HEK293T (cell line): ENCODE results near the gene FAM240B.

Source experiments
- CTCF ChIA-PET: fragments of 350-600 bp; formaldehyde crosslinking; extraction: SDS; loops from one replicate; lab custom pipeline; 2021; ENCODE audit warnings: antibody characterized with exemption, inconsistent platforms; lab: Yijun Ruan, JAX
- POLR2A ChIA-PET: fragments of 350-600 bp; formaldehyde crosslinking; extraction: SDS; loops from one replicate; lab custom pipeline; 2020; ENCODE audit warnings: antibody characterized with exemption, inconsistent platforms; lab: Yijun Ruan, JAX
- DNase-seq: peaks from one replicate; pipeline ENCODE4 v3.0.0; 2012; ENCODE audit warnings: mixed read lengths; ENCODE audit errors: extremely low spot score
- ARNT ChIP-seq: fragments of 450-650 bp; IDR thresholded peaks from 2 replicates; pipeline ENCODE4 v1.6.1; 2017; ENCODE audit warnings: mild to moderate bottlenecking
- BHLHE40 ChIP-seq: fragments of 450-650 bp; IDR thresholded peaks from 2 replicates; pipeline ENCODE4 v1.6.1; 2016; ENCODE audit warnings: mild to moderate bottlenecking, moderate library complexity, borderline replicate concordance
- CTBP1 ChIP-seq: fragments of 450-650 bp; IDR thresholded peaks from 2 replicates; pipeline ENCODE4 v1.6.1; 2016; ENCODE audit warnings: borderline replicate concordance
- ELF4 ChIP-seq: fragments of 450-650 bp; IDR thresholded peaks from 2 replicates; pipeline ENCODE4 v1.6.1; 2017; ENCODE audit warnings: antibody characterized with exemption
- FOXA1 ChIP-seq: fragments of 450-650 bp; IDR thresholded peaks from 2 replicates; pipeline ENCODE4 v1.6.1; 2016; ENCODE audit warnings: mild to moderate bottlenecking
- FOXK2 ChIP-seq: fragments of 450-650 bp; IDR thresholded peaks from 2 replicates; pipeline ENCODE4 v1.6.1; 2016; ENCODE audit warnings: mild to moderate bottlenecking
- FOXM1 ChIP-seq: fragments of 450-650 bp; IDR thresholded peaks from 2 replicates; pipeline ENCODE4 v1.6.1; 2017; ENCODE audit warnings: mild to moderate bottlenecking, borderline replicate concordance
- HDGF ChIP-seq: fragments of 450-650 bp; IDR thresholded peaks from 2 replicates; pipeline ENCODE4 v1.6.1; 2017; ENCODE audit warnings: antibody characterized with exemption, borderline replicate concordance
- L3MBTL2 ChIP-seq: fragments of 450-650 bp; conservative IDR thresholded peaks from 2 replicates; pipeline ENCODE4 v1.6.1; 2016; ENCODE audit warnings: mild to moderate bottlenecking
- LEF1 ChIP-seq: fragments of 450-650 bp; IDR thresholded peaks from 2 replicates; pipeline ENCODE4 v1.6.1; 2017; ENCODE audit warnings: mild to moderate bottlenecking, borderline replicate concordance
- NFRKB ChIP-seq: fragments of 450-650 bp; IDR thresholded peaks from 2 replicates; pipeline ENCODE4 v1.6.1; 2016; ENCODE audit warnings: mild to moderate bottlenecking, moderate library complexity
- SP1 ChIP-seq: fragments of 450-650 bp; IDR thresholded peaks from 2 replicates; pipeline ENCODE4 v1.6.1; 2017
- SUZ12 ChIP-seq: fragments of 450-650 bp; IDR thresholded peaks from 2 replicates; pipeline ENCODE4 v1.6.1; 2016; ENCODE audit warnings: mild to moderate bottlenecking
- TARDBP ChIP-seq: fragments of 450-650 bp; IDR thresholded peaks from 2 replicates; pipeline ENCODE4 v1.6.1; 2016
- ZNF384 ChIP-seq: fragments of 450-650 bp; IDR thresholded peaks from 2 replicates; pipeline ENCODE4 v1.6.1; 2016
- TF ChIP-seq, protein P1 (sequence below): fragments of 450-650 bp; IDR thresholded peaks from 2 replicates; pipeline ENCODE4 v1.6.1; 2016

The FAM240B gene

DNA sequence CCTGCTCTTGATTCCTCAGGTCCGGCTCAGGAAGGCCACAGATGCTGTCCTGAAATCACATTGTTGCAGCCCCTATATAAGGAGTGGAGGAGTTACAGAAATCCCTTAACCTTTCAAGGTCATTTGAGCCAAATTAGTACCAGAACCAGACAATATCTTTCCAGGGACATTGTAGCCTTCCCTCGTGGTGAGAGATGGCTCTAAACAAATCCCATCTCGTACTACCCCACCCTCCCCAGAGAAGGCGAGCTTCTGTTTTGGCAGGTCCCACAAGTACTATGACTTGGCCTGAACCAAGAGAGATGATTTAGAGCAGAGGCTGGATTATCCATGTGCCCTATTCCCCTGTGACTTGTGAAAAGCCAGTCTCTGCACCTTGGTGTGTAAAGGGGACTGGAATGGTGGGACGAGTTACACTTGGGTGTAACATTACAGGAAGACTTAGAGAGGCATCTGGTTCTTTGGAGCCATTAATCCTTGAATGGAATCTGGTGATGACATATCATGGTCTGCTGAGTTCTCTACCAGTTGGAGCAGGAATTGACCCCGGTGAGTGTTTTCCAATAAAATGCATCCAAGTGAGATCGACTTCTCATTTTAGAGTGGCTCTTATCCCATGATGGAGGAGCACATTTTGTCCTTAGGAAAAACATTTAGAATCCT is at the start of gene FAM240B:
Gene FAM240B (minus strand): TSS at position 51 of the 663 bp plus-strand sequence. CDS start 16,134 bp downstream, outside the sequence.
- TF ChIP-seq TARDBP (no peak), CTBP1 (no peak), LEF1 (no peak), HDGF (no peak), ZNF384 (no peak), BHLHE40 (no peak), FOXK2 (no peak), NFRKB (no peak), ARNT (no peak), L3MBTL2 (no peak), SP1 (no peak), SUZ12 (no peak), ELF4 (no peak), FOXA1 (no peak), FOXM1 (no peak)
- TF ChIP-seq, protein P1, sequence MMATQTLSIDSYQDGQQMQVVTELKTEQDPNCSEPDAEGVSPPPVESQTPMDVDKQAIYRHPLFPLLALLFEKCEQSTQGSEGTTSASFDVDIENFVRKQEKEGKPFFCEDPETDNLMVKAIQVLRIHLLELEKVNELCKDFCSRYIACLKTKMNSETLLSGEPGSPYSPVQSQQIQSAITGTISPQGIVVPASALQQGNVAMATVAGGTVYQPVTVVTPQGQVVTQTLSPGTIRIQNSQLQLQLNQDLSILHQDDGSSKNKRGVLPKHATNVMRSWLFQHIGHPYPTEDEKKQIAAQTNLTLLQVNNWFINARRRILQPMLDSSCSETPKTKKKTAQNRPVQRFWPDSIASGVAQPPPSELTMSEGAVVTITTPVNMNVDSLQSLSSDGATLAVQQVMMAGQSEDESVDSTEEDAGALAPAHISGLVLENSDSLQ: no peak
- DNase-seq: no peak
- ChIA-PET POLR2A (no interaction called here), CTCF (interaction anchor here (0.5 kb wide), 1 partner anchor 8 kb away, joined by 4 read pairs; no protein-coding TSS in a partner anchor)

DNA sequence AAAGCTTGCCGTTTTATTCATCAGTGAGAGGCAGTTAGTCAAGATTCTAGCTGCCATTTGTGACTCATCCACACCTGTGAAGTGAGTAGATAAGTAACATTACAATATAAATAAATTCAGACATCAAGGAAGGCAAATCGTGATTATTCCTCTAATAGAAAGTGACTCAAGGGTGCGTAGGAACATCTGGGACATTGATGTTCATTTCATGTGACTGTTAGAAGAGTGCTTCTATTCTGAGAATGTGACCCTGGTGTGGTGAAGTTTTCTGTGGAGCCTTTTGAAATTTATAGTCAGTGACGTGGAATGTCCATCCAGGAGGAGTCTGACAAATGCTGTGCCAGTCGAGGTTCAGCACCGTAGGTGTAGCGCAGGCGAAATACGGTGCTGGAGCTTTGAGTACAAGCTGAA is 48.4 kb upstream of the FAM240B start:
- DNase-seq: no peak
- TF ChIP-seq, protein P1: no peak
- TF ChIP-seq SUZ12 (no peak), L3MBTL2 (no peak), FOXM1 (no peak), SP1 (no peak), LEF1 (no peak), ZNF384 (no peak)
- ChIA-PET POLR2A (no interaction called here), CTCF (no interaction called here)

DNA sequence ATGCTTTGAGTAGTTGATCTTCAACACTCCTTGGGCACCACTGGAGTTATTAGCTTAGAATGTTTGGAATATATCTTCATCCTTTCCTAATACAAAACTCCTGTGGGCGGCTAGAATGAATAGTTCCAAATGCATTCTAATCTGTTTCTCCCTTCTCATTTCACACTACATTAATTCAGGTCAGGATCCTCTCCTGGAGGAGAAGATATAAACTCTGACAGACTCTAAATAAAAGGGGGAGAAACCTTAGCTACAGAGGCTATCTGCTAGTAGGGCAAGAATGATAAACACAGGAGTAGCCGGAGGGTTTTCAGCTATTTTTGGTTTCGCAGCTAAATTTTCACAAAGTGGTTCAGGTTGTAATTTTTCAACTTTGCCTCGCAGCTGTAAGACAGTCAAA is 45.2 kb upstream of the FAM240B start:
- CTCF ChIA-PET: no interaction called here
- POLR2A ChIA-PET: no interaction called here
- DNase-seq: no peak
- no peak for TF ChIP-seq ELF4
- no peak for TF ChIP-seq BHLHE40
- TF ChIP-seq FOXA1: no peak
- TF ChIP-seq, protein P1: no peak
- TF ChIP-seq CTBP1: no peak

DNA sequence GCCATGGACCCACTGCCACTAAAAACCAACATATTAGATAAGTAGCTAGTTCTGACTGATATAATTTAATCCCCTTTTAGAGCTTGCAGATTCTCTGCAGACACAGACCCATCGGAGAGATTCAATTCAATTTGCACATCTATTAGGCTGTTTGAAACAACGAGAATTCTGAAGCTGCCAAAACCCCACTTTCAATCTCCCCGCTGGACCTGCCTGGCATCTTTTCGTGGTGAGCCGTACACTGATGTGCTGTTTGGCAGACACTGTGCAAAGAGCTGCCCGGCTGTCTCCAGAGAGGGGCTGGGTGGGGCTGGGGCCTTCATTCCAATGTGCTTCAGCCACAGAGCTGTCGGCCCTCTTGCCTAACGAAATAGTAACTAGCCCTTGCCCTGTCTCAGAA is 42.1 kb upstream of the FAM240B start:
- ChIA-PET CTCF (no interaction called here), POLR2A (no interaction called here)
- TF ChIP-seq BHLHE40 (no peak), HDGF (no peak), SP1 (no peak), ZNF384 (no peak), CTBP1 (no peak), FOXK2 (no peak), TARDBP (no peak), FOXM1 (no peak)
- TF ChIP-seq, protein P1: no peak
- DNase-seq: no peak

DNA sequence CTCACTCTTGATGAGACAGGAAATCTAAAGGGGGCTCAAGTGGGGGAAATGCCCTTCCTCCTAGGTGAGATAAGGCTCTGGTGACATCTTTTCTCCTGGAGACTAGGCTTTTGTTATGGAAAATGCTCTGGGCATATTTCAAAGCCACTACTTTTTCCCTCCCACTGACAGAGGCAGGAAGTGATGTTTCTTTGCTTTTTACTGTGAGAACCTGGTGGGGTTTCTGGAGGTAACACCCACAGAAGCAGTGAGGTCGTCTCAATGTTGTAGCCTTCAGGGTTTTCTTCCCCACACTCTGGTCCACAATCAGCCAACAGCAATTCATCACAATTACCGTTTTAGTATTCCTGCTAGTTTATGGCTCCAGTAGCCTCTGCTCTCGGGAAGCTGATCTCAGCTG is 41.4 kb upstream of the FAM240B start:
- TF ChIP-seq FOXA1 (no peak), FOXK2 (no peak), LEF1 (no peak), TARDBP (no peak), ELF4 (no peak), L3MBTL2 (no peak), BHLHE40 (no peak), SUZ12 (no peak), HDGF (no peak), FOXM1 (no peak), NFRKB (no peak)
- TF ChIP-seq, protein P1: no peak
- DNase-seq: no peak
- ChIA-PET POLR2A (no interaction called here), CTCF (no interaction called here)
